ENCODE data around the gene BMF.

GRCh38 chr15:40060236-40060961, 48.3 kb downstream of the BMF start:
- TF ChIP-seq MAFK (IDR thresholded peaks at IDR 0.05; ENCODE audit: low read depth, low read length) = no peak
- no peak for TF ChIP-seq RFX5 (IDR thresholded peaks at IDR 0.05; ENCODE audit: low read depth, low read length)
